ENCODE results near the gene GCDH. TPM values are rescaled to one million over a fixed set of nuclear protein-coding genes. Genes with fewer than 3 reads are reported as not detected.
A peak's percentile ranks its signal among the peaks of the same experiment; 100 is the strongest.

The GCDH gene
- polyA plus RNA-seq, 2 donors: 14.3 to 21.0 TPM

DNA sequence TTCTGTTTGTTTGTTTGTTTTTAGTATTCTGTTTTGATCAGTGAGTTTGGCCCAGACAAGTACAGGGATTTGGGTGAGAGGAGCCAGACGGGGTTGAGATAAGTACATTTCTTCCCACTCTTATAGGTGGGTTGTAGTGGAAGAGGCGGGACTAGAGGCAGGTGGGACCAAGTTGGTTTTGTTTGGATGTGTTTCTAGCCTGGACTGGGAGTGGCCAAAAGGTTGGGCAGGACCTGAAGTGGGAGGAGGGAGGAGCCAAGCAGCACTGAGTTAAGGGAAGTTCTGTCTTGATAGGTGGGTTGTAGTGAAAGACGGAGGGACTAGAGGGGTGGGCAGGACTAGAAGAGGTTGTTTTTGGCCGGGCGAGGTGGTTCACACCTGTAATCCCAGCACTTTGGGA lies 18.7 kb upstream of the GCDH start:
- no peak overlapping the region for H3K4me3 ChIP-seq (ENCODE audit: low read depth in 1 of 2, low read length in 2 of 2)
- no peaks in the 10 kb centered on the region for H3K9me3 ChIP-seq (ENCODE audit: control insufficient read depth in 2 of 2, insufficient read depth in 1 of 2, low read depth in 1 of 2, low read length in 1 of 2)
- 88 to 90% methylated on average over 5 of the region's 5 CpGs for WGBS, 2 donors
- peaks cover 8 to 13% of the 10 kb centered on the region in 2 donors for H3K4me1 ChIP-seq (ENCODE audit: control insufficient read depth in 2 of 2, insufficient read depth in 2 of 2, low read length in 1 of 2)
- no peaks in the 10 kb centered on the region for H3K27me3 ChIP-seq (ENCODE audit: control insufficient read depth in 1 of 2, insufficient read depth in 2 of 2, low read length in 2 of 2)
- H3K36me3 ChIP-seq (ENCODE audit: control insufficient read depth in 2 of 2, insufficient read depth in 2 of 2, low read length in 1 of 2): peaks cover 0 to 3% of the 10 kb centered on the region in 2 donors
- no peak overlapping the region for H3K27ac ChIP-seq (ENCODE audit: low read depth in 2 of 2, low read length in 1 of 2)

DNA sequence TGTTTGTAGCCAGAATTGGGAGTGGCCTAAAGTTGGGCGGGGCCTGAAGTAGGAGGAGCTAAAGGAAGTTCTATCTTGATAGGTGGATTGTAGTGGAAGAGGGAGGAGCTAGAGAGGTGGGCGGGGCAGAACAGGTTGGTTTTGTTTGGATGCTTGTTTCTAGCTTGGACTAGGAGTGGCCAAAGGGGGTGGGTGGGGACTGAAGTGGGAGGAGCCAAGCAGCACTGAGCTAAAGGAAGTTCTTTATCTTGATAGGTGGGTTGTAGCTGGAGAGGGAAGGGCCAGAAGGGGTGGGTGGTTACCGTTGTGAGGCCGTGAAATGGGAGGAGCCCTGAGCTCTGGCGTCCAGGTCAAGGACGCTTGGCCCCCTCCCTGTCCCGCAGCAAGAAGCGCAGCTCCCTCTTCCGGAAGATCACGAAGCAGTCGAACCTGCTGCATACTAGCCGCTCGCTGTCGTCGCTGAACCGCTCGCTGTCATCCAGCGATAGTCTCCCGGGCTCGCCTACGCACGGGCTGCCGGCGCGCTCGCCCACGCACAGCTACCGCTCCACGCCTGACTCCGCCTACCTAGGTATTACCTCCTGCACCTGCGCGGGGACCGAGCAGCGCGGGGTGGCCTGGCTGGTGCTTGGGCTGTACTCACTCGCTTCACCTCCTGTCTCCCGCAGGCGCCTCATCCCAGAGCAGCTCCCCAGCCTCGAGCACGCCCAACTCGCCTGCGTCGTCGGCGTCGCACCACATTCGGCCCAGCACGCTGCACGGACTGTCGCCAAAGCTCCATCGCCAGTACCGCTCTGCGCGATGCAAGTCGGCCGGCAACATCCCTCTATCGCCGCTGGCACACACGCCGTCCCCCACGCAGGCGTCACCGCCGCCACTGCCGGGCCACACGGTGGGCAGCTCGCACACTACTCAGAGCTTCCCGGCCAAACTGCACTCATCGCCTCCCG lies 17.7 kb upstream of the GCDH start:
- Histone ChIP-seq H3K27me3 (ENCODE audit: control insufficient read depth in 1 of 2, insufficient read depth in 2 of 2, low read length in 2 of 2) (no peaks in the 10 kb centered on the region), H3K4me3 (ENCODE audit: low read depth in 1 of 2, low read length in 2 of 2) (peak overlapping the region; percentile 11 to 23), H3K4me1 (ENCODE audit: control insufficient read depth in 2 of 2, insufficient read depth in 2 of 2, low read length in 1 of 2) (peaks cover 6 to 7% of the 10 kb centered on the region in 2 donors), H3K9me3 (ENCODE audit: control insufficient read depth in 2 of 2, insufficient read depth in 1 of 2, low read depth in 1 of 2, low read length in 1 of 2) (no peaks in the 10 kb centered on the region), H3K36me3 (ENCODE audit: control insufficient read depth in 2 of 2, insufficient read depth in 2 of 2, low read length in 1 of 2) (peaks cover 0 to 5% of the 10 kb centered on the region in 2 donors), H3K27ac (ENCODE audit: low read depth in 2 of 2, low read length in 1 of 2) (peak overlapping the region in 1 of 2 donors; percentile 54)
- 49 to 54% methylated on average over 70 of the region's 70 CpGs for WGBS, 2 donors

DNA sequence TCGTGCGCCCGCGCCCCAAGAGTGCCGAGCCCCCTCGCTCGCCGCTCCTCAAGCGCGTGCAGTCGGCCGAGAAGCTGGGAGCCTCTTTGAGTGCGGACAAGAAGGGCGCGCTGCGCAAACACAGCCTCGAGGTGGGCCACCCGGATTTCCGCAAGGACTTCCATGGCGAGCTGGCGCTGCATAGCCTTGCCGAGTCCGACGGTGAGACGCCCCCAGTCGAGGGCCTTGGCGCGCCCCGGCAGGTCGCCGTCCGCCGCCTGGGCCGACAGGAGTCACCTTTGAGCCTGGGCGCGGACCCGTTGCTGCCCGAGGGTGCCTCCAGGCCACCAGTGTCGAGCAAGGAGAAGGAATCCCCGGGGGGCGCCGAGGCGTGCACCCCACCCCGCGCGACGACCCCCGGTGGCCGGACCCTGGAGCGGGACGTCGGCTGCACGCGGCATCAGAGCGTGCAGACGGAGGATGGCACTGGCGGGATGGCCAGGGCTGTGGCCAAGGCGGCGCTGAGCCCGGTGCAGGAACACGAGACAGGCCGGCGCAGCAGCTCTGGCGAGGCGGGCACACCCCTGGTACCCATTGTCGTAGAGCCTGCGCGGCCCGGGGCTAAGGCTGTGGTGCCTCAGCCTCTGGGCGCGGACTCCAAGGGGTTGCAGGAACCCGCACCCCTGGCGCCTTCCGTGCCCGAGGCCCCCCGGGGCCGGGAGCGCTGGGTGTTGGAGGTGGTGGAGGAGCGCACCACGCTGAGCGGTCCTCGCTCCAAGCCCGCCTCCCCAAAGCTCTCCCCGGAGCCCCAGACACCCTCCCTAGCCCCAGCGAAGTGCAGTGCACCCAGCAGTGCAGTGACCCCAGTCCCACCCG lies 16.8 kb upstream of the GCDH start:
- WGBS, 2 donors: 83 to 90% methylated on average over 81 to 86 of the region's 86 CpGs
- Histone ChIP-seq H3K9me3 (ENCODE audit: control insufficient read depth in 2 of 2, insufficient read depth in 1 of 2, low read depth in 1 of 2, low read length in 1 of 2) (no peaks in the 10 kb centered on the region), H3K4me3 (ENCODE audit: low read depth in 1 of 2, low read length in 2 of 2) (no peak overlapping the region)

DNA sequence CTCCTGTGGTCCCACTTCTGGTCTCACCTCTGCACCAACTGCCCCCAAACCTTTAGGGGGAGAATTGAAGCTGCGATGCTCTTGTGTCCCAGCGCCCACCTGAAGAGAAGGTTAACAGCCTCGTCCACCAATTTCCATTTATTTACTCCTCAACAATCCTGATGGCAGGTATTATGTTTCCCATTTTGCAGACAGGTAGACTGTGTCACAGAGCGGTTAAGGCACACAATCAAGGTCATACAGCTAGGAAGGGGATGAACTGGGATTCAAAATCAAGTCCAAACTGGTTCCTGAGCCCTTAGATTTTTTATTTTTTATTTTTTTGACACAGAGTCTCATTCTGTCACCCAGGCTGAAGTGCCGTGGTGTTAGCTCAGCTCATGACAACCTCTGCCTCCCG lies 15.9 kb upstream of the GCDH start:
- Histone ChIP-seq H3K4me3 (ENCODE audit: low read depth in 1 of 2, low read length in 2 of 2) (no peak overlapping the region), H3K36me3 (ENCODE audit: control insufficient read depth in 2 of 2, insufficient read depth in 2 of 2, low read length in 1 of 2) (peaks cover 0 to 9% of the 10 kb centered on the region in 2 donors), H3K27me3 (ENCODE audit: control insufficient read depth in 1 of 2, insufficient read depth in 2 of 2, low read length in 2 of 2) (no peaks in the 10 kb centered on the region), H3K4me1 (ENCODE audit: control insufficient read depth in 2 of 2, insufficient read depth in 2 of 2, low read length in 1 of 2) (peaks cover 6 to 7% of the 10 kb centered on the region in 2 donors), H3K27ac (ENCODE audit: low read depth in 2 of 2, low read length in 1 of 2) (no peak overlapping the region), H3K9me3 (ENCODE audit: control insufficient read depth in 2 of 2, insufficient read depth in 1 of 2, low read depth in 1 of 2, low read length in 1 of 2) (no peaks in the 10 kb centered on the region)
- 95% methylated on average over 6 of the region's 6 CpGs for WGBS, 2 donors

More for the DNA sequence above, 16.8 kb upstream of the GCDH start:
- Histone ChIP-seq H3K36me3 (ENCODE audit: control insufficient read depth in 2 of 2, insufficient read depth in 2 of 2, low read length in 1 of 2) (peaks cover 0 to 9% of the 10 kb centered on the region in 2 donors), H3K4me1 (ENCODE audit: control insufficient read depth in 2 of 2, insufficient read depth in 2 of 2, low read length in 1 of 2) (peaks cover 6 to 7% of the 10 kb centered on the region in 2 donors), H3K27me3 (ENCODE audit: control insufficient read depth in 1 of 2, insufficient read depth in 2 of 2, low read length in 2 of 2) (no peaks in the 10 kb centered on the region), H3K27ac (ENCODE audit: low read depth in 2 of 2, low read length in 1 of 2) (no peak overlapping the region)

DNA sequence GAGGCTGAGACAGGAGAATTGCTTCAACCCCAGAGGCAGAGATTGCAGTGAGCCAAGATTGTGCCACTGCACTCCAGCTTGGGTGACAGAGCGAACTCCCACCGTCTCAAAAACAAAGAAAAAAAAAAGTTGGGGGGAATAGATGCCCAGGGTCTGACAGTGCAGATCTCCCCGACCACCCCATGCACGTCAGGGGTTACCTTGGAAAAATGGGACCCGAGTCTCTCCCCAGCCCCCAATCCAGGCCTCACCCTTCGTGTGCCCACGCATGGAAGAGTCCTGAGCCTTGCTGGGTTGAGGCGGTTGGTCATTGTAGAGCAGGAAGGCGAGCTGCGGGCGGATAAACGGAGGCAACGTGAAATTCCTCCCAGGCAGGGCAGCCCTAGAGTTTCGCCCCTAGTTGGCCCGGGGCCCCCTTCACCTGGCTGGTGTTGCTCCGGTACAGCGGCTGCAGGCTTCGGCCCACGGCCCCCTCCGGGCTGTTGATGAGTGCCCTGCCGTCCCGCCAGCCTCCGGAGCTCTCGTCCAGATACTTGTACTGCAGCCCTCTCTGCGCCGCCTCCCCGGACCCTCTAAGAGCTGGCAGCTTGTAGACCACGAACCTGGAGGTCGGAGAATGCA lies 10.3 kb upstream of the GCDH start:
- WGBS, 2 donors: 11% methylated on average over 29 of the region's 29 CpGs

DNA sequence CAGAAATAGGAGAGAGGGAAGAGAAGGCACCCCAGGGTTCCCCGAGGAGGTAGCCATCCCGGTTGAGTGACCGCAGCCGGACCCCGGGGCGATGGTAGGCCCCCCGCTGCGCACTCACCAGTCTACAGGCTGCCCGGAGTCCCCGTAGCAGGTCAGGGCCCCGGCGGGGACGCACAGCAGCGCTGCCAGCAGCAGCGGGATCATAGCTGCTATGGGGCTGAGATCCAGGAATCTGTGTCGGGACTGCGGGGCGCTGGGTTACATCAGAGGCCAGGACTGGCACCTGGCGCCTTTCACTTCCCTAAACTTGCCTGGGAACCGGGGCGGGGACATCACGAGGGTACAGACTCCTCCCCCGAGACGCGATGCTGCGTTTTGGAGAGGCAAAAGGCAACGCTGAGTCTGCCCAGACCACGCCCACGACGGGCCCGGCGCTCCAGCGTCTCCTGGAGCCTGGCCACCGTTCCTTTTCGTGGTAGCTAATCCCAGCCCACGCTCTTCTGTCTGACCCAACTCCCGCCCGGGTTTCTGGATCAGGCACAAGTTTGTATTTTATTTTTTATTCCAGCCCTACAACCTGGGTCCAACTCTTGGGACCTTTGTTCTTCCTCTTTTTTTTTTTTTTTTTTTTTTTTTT lies 9.7 kb upstream of the GCDH start, which contains the start of gene DNASE2:
TSS of gene DNASE2 (minus strand) at position 278 of the 637 bp plus-strand sequence. CDS start at position 204, 74 bp downstream.
- 0 to 1% methylated on average over 38 of the region's 38 CpGs for WGBS, 2 donors
- peaks cover 0 to 7% of the 10 kb centered on the region in 2 donors for H3K36me3 ChIP-seq (ENCODE audit: control insufficient read depth in 2 of 2, insufficient read depth in 2 of 2, low read length in 1 of 2)
- peaks cover 4 to 10% of the 10 kb centered on the region in 2 donors for H3K4me1 ChIP-seq (ENCODE audit: control insufficient read depth in 2 of 2, insufficient read depth in 2 of 2, low read length in 1 of 2)
- H3K4me3 ChIP-seq (ENCODE audit: low read depth in 1 of 2, low read length in 2 of 2): peak within 1 kb of the TSS; percentile 61 to 81
- H3K9me3 ChIP-seq (ENCODE audit: control insufficient read depth in 2 of 2, insufficient read depth in 1 of 2, low read depth in 1 of 2, low read length in 1 of 2): peaks cover 0 to 14% of the 10 kb centered on the region in 2 donors
- no peaks in the 10 kb centered on the region for H3K27me3 ChIP-seq (ENCODE audit: control insufficient read depth in 1 of 2, insufficient read depth in 2 of 2, low read length in 2 of 2)
- H3K27ac ChIP-seq (ENCODE audit: low read depth in 2 of 2, low read length in 1 of 2): peak within 1 kb of the TSS; percentile 90 to 92

More for the DNA sequence above, 10.3 kb upstream of the GCDH start:
- peaks cover 0 to 7% of the 10 kb centered on the region in 2 donors for H3K36me3 ChIP-seq (ENCODE audit: control insufficient read depth in 2 of 2, insufficient read depth in 2 of 2, low read length in 1 of 2)
- H3K27ac ChIP-seq (ENCODE audit: low read depth in 2 of 2, low read length in 1 of 2): peak overlapping the region; percentile 90 to 92
- H3K4me3 ChIP-seq (ENCODE audit: low read depth in 1 of 2, low read length in 2 of 2): peak overlapping the region; percentile 61 to 81
- H3K27me3 ChIP-seq (ENCODE audit: control insufficient read depth in 1 of 2, insufficient read depth in 2 of 2, low read length in 2 of 2): no peaks in the 10 kb centered on the region
- peaks cover 0 to 14% of the 10 kb centered on the region in 2 donors for H3K9me3 ChIP-seq (ENCODE audit: control insufficient read depth in 2 of 2, insufficient read depth in 1 of 2, low read depth in 1 of 2, low read length in 1 of 2)
- H3K4me1 ChIP-seq (ENCODE audit: control insufficient read depth in 2 of 2, insufficient read depth in 2 of 2, low read length in 1 of 2): peaks cover 4 to 10% of the 10 kb centered on the region in 2 donors

DNA sequence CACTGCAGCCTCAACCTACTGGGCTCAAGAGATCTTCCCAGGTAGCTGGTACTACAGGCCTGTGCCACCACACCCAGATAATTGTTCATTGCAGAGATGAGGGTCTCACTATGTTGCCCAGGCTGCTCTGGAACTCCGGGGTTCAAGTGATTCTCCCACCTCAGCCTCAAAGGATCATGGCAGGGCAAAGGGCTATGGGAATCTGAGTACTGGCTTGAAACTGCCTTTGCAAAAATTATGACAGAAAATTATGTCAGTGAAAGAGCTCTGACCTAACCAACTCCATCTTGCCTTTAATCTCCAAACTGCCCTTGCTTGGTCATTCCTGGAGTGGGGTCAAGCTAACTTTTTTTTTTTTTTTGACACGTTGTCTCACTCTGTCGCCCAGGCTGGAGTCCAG lies 8.4 kb upstream of the GCDH start:
- H3K27me3 ChIP-seq (ENCODE audit: control insufficient read depth in 1 of 2, insufficient read depth in 2 of 2, low read length in 2 of 2): no peaks in the 10 kb centered on the region
- H3K27ac ChIP-seq (ENCODE audit: low read depth in 2 of 2, low read length in 1 of 2): no peak overlapping the region

DNA sequence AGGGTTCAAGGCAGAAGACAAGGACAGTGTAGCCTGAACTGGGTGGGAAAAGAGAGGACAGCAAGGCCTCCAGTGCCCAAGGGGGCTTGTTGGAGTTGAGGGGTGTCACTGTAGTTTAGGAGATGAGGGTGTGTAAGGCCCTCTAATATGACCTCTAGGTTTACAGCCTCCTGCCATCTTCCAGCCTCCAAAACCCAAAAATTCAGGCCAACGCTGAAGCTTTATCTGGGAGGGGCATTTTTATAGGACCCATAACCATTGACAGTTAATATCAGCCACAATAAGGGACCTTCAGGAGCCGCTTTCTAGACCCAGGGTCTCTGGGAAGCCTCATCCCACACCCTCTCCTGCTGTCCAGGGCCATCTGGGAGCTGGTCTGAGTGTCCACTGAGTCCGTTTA lies 6.8 kb upstream of the GCDH start:
- WGBS, 2 donors: 96% methylated on average over 3 of the region's 3 CpGs
- H3K27me3 ChIP-seq (ENCODE audit: control insufficient read depth in 1 of 2, insufficient read depth in 2 of 2, low read length in 2 of 2): no peaks in the 10 kb centered on the region

More for the DNA sequence above, 8.4 kb upstream of the GCDH start:
- peaks cover 0 to 7% of the 10 kb centered on the region in 2 donors for H3K36me3 ChIP-seq (ENCODE audit: control insufficient read depth in 2 of 2, insufficient read depth in 2 of 2, low read length in 1 of 2)
- WGBS, 2 donors: 88 to 93% methylated on average over 3 of the region's 3 CpGs
- H3K4me1 ChIP-seq (ENCODE audit: control insufficient read depth in 2 of 2, insufficient read depth in 2 of 2, low read length in 1 of 2): peaks cover 4 to 10% of the 10 kb centered on the region in 2 donors
- H3K9me3 ChIP-seq (ENCODE audit: control insufficient read depth in 2 of 2, insufficient read depth in 1 of 2, low read depth in 1 of 2, low read length in 1 of 2): peaks cover 0 to 14% of the 10 kb centered on the region in 2 donors
- H3K4me3 ChIP-seq (ENCODE audit: low read depth in 1 of 2, low read length in 2 of 2): no peak overlapping the region

More for the DNA sequence above, 6.8 kb upstream of the GCDH start:
- Histone ChIP-seq H3K9me3 (ENCODE audit: control insufficient read depth in 2 of 2, insufficient read depth in 1 of 2, low read depth in 1 of 2, low read length in 1 of 2) (peaks cover 0 to 14% of the 10 kb centered on the region in 2 donors), H3K27ac (ENCODE audit: low read depth in 2 of 2, low read length in 1 of 2) (no peak overlapping the region), H3K4me1 (ENCODE audit: control insufficient read depth in 2 of 2, insufficient read depth in 2 of 2, low read length in 1 of 2) (peaks cover 4 to 10% of the 10 kb centered on the region in 2 donors), H3K36me3 (ENCODE audit: control insufficient read depth in 2 of 2, insufficient read depth in 2 of 2, low read length in 1 of 2) (no peaks in the 10 kb centered on the region), H3K4me3 (ENCODE audit: low read depth in 1 of 2, low read length in 2 of 2) (no peak overlapping the region)
